GM21381 (cell line): ENCODE data around the gene CD34.
"Not testable (repeated sequence)": the region's sequence is repeated elsewhere in the genome, so short reads cannot be mapped to it uniquely, and the experiment has no call there.

ENCODE experiments used
- ATAC-seq: cut with Tn5 transposase; IDR thresholded peaks from one replicate; pipeline ENCODE4 v1.9.1; 2021; ENCODE audit warnings: mild to moderate bottlenecking, moderate library complexity; ENCODE audit not compliant: unreplicated experiment

CD34 gene

GRCh38 chr1:207910591-207911354, at the start of gene CD34:
CD34 (minus strand) TSS chr1:207911125; CDS start chr1:207911080, 45 bp downstream.
- ATAC-seq, result no peak

GRCh38 chr1:207960346-207960745, 49.4 kb upstream of the CD34 start:
- no peak for ATAC-seq

- no peak for ATAC-seq
Measured at GRCh38 chr1:207959910-207960309, 49.0 kb upstream of the CD34 start.

GRCh38 chr1:207959141-207959825, 48.4 kb upstream of the CD34 start:
- ATAC-seq, result no peak

GRCh38 chr1:207958376-207959139, 47.6 kb upstream of the CD34 start:
- ATAC-seq, result no peak

- no peak for ATAC-seq
Measured at GRCh38 chr1:207956986-207957385, 46.1 kb upstream of the CD34 start.

- no peak for ATAC-seq
Measured at GRCh38 chr1:207954104-207954503, 43.2 kb upstream of the CD34 start.

- no peak for ATAC-seq
Measured at GRCh38 chr1:207952617-207953542, 42.0 kb upstream of the CD34 start.

- ATAC-seq, result no peak
Measured at GRCh38 chr1:207951652-207952051, 40.7 kb upstream of the CD34 start.

- no peak for ATAC-seq
Measured at GRCh38 chr1:207950750-207951149, 39.8 kb upstream of the CD34 start.

- no peak for ATAC-seq
Measured at GRCh38 chr1:207949571-207950195, 38.8 kb upstream of the CD34 start.

GRCh38 chr1:207948536-207949250, 37.8 kb upstream of the CD34 start:
- no peak for ATAC-seq

- no peak for ATAC-seq
Measured at GRCh38 chr1:207946756-207947155, 35.8 kb upstream of the CD34 start.

GRCh38 chr1:207944571-207944970, 33.6 kb upstream of the CD34 start:
- ATAC-seq, result no peak

GRCh38 chr1:207942337-207942741, 31.4 kb upstream of the CD34 start:
- not testable (repeated sequence) for ATAC-seq

GRCh38 chr1:207941665-207942064, 30.7 kb upstream of the CD34 start:
- ATAC-seq, result no peak

- ATAC-seq, result no peak
Measured at GRCh38 chr1:207938016-207938415, 27.1 kb upstream of the CD34 start.

- ATAC-seq, result no peak
Measured at GRCh38 chr1:207937204-207937603, 26.3 kb upstream of the CD34 start.

- ATAC-seq, result peak; percentile 98
Measured at GRCh38 chr1:207935166-207935583, 24.2 kb upstream of the CD34 start.
